RWPE1 (cell line): ENCODE measurements around the gene SLC35D2.

Source experiments
- CTCF ChIA-PET: fragments of 350-600 bp; sonication (Branson Sonifier 250); formaldehyde crosslinking; extraction: SDS; loops from one replicate; lab custom pipeline; 2021; lab: Yijun Ruan, JAX
- POLR2A ChIA-PET: fragments of 400-600 bp; formaldehyde crosslinking; extraction: SDS; loops from one replicate; lab custom pipeline; 2020; ENCODE audit warnings: antibody characterized with exemption; ENCODE audit not compliant: low non-redundant PET; lab: Yijun Ruan, JAX
- DNase-seq: peaks from one replicate; pipeline ENCODE4 v3.0.0; 2012; ENCODE audit warnings: low spot score
- H3K27ac ChIP-seq: fragments of 450-650 bp; 2 replicates; pipeline ENCODE4 v1.5.1; 2017
- TF ChIP-seq, protein P1 (sequence below): fragments of 450-650 bp; conservative IDR thresholded peaks from 2 replicates; pipeline ENCODE4 v1.5.1; 2017; ENCODE audit warnings: low read depth, mild to moderate bottlenecking

Gene SLC35D2

DNA sequence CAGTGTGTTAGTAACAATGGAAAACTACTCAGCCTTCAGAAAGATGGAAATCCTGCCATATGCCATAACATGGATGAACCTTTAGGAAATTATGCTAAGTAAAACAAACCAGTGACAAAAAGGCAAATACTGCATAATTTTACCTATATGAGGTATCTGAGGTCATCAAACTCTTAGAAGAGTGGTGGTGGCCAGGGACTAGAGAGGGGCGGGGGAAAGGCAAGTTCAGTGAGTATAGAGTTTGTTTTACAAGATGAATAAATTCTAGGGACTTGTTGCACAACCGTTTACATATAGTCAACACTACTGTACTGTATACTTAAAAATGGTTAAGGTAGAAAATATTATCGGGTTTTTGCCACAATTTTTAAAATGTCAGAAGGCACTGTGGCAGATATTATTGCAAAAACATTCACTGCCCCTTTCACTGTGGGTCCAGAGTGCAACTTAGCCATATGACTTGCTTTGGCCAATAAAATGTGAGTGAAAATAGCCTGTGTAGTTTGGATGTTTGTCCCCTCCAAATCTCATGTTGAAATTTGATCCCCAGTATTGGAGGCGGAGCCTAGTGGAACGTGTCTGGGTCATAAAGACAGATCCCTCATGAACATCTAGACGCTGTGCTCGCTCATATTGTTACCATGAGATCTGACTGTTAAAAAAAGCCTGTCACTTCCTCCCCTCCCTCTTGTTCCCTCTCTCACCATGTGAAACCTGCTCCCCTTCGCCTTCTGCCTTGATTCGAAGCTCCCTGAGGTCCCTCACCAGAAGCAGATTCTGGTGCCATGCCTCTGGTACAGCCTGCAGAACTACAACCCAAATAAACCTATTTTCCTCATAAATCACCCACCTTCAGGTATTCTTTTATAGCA is 25.1 kb upstream of the SLC35D2 start:
- TF ChIP-seq, protein P1, sequence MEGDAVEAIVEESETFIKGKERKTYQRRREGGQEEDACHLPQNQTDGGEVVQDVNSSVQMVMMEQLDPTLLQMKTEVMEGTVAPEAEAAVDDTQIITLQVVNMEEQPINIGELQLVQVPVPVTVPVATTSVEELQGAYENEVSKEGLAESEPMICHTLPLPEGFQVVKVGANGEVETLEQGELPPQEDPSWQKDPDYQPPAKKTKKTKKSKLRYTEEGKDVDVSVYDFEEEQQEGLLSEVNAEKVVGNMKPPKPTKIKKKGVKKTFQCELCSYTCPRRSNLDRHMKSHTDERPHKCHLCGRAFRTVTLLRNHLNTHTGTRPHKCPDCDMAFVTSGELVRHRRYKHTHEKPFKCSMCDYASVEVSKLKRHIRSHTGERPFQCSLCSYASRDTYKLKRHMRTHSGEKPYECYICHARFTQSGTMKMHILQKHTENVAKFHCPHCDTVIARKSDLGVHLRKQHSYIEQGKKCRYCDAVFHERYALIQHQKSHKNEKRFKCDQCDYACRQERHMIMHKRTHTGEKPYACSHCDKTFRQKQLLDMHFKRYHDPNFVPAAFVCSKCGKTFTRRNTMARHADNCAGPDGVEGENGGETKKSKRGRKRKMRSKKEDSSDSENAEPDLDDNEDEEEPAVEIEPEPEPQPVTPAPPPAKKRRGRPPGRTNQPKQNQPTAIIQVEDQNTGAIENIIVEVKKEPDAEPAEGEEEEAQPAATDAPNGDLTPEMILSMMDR = no peak
- ChIA-PET CTCF (no interaction called here), POLR2A (no interaction called here)
- DNase-seq = no peak
- no peak overlapping the region for H3K27ac ChIP-seq

DNA sequence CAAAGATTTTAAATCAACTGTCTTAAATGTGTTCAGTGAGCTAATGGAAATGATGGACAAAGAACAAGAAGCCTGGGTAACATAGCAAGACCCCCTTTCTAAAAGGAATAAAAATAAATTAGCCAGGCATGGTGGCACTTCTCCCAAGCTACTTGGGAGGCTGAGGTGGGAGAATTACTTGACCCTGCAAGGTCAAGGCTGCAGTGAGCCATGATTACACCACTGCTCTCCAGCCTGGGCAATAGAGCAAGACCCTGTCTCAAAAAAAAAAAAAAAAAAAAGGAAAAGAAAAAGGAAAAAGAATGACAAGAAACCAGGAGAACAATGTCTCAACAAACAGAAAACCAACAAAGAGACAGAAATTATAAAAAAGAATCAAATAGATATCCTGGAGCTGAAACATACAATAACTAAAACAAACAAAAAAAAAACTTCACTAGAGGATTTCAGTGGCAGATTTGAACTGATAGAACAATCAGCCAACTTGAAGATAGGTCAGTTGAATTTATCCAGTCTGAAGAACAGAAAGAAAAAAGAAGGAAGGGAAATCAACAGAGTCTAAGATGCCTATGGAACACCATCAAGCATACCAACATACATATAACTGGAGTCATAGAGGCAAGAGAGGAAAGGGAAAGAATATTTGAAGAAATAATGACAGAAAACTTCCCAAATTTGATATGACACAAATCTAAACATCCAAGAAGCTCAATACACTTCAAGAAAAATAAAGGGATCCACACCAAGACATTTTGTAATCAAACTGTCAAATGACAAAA is 16.8 kb upstream of the SLC35D2 start:
- POLR2A ChIA-PET = no interaction called here
- DNase-seq = no peak
- TF ChIP-seq, protein P1 = no peak
- H3K27ac ChIP-seq = no peak overlapping the region
- CTCF ChIA-PET = interaction anchor here (0.6 to 0.7 kb wide), 4 partner anchors 17 to 1162 kb away, joined by 3 to 4 read pairs (median 4); partner anchors contain the start of gene SLC35D2

DNA sequence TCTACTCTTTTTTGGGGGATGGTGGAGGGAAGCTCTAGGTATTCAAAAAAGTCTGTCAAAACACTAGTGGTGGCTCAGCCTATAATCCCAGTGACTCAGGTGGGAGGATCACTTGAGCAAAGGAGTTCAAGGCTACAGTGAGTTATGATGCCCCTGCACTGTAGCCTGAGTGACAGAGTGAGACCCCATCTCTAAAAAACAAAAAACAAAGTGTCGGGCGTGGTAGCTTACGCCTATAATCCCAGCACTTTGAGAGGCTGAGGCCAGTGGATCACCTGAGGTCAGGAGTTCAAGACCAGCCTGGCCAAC is 15.8 kb upstream of the SLC35D2 start:
- DNase-seq = no peak
- CTCF ChIA-PET = interaction anchor here (0.6 to 0.7 kb wide), 2 partner anchors 71 to 1161 kb away, joined by 3 read pairs; no protein-coding TSS in a partner anchor
- POLR2A ChIA-PET = interaction anchor here (1.0 kb wide), 1 partner anchor 17 kb away, joined by 4 read pairs; no protein-coding TSS in a partner anchor
- TF ChIP-seq, protein P1 = no peak
- H3K27ac ChIP-seq = no peak overlapping the region

DNA sequence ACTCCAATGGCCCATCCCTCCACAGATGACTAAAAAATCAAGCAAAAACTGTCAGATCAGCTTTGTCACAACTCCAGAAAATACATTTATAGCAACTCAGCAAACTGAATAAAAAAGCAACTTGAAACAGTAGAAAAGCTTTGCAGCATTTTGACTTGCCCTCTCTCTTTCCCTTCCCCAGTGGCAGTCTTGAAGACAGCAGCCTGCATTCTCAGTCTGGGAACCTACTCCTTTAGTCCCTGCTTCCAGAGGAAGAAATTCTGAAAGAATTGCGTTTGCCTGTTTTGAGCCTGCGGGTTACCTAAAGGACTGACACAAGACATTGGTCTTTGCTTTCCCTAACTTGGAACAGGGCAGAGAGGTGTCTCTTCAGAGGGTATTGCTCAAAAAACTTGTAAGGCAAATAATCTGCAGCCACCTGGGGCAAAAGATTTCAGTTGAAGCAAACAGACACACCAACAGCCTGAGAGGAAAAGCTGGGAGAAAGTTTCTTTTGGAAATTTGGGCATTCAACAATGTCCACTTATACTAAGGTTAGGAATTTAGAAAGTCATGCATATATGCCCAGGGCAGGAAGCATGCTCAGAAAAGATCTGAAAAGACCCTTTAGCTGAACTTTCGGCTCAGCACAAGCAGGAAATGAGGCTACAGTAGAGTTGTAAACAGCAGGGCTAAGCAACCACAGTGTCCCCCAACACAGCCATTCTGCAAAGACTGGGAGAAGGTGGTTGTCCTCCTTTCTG is 15.2 kb upstream of the SLC35D2 start:
- TF ChIP-seq, protein P1 = no peak
- DNase-seq = no peak
- ChIA-PET POLR2A (interaction anchor here (1.0 kb wide), 1 partner anchor 16 kb away, joined by 4 read pairs; no protein-coding TSS in a partner anchor), CTCF (no interaction called here)
- H3K27ac ChIP-seq = no peak overlapping the region

DNA sequence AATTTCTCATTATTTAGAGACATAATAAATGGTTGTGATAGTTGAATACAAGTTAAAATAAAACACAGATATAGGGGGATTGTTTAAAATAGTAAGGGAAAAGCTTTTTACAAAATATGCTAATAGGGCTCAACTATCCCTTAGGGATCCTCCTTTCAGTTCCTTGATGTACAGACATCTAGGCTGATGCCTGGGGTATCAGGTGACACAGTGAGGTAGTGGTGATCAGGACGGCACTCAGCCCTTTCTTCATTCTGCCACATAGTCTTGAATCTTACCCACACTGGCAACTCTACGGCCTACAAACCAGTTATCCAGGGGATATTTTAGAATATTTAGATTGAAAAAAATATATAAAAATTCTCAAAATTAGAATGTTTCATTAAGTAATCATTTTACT is 12.5 kb upstream of the SLC35D2 start:
- DNase-seq = no peak
- CTCF ChIA-PET = no interaction called here

More for the DNA sequence above, 12.5 kb upstream of the SLC35D2 start:
- POLR2A ChIA-PET = no interaction called here
- TF ChIP-seq, protein P1 = no peak
- no peak overlapping the region for H3K27ac ChIP-seq
